Measurements from ENCODE around the gene KANSL1L. TPM values are rescaled to one million over a fixed set of nuclear protein-coding genes. Genes with fewer than 3 reads are reported as not detected.
"Not testable (repeated sequence)": the region's sequence is repeated elsewhere in the genome, so short reads cannot be mapped to it uniquely, and the experiment has no call there.

Gene KANSL1L
- total and polyA plus RNA-seq, 9 donors = 12.4 to 34.2 (median 14.9) TPM

DNA sequence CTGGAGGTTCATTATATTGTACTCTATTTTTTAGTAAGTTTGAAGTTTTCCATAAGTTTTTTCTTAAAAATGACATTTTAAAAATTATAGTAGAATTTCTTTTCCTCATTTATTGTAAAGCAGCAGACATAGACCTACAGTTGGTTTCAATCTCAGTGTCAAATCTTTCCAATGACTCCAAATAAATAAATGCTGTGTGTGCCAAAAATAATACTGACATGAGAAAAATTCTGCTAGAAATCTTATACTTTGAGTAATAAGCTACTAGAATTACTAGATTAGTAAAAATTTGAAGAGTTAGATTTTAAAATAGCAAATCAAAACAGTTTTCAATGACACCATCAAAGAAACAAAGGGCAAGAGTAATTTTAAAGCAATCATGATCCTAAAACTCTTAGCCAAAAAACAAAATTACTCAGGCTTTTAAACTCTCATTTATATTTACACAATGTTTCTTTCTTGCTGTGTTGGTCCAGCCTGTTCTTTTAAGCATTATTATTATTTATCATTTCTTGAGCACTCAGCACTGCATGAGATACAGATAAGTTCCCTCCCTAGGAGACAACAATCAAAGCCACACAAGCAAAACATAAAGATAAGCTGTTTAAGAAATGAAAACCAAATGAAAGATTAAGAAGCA, 8.3 kb upstream of the KANSL1L start:
- Histone ChIP-seq H3K27me3 (ENCODE audit: control insufficient read depth, insufficient read depth, low read length) (no peaks in the 10 kb centered on the region), H3K36me3 (ENCODE audit: control insufficient read depth, insufficient read depth, low read length) (no peaks in the 10 kb centered on the region), H3K4me3 (ENCODE audit: low read length) (no peak overlapping the region), H3K9me3 (replicated peaks; ENCODE audit: control insufficient read depth, low read depth, low read length) (peaks cover 3% of the 10 kb centered on the region), H3K27ac (ENCODE audit: low read length) (no peak overlapping the region), H3K4me1 (ENCODE audit: control insufficient read depth, insufficient read depth, low read length) (no peaks in the 10 kb centered on the region)
- no peak for DNase-seq

DNA sequence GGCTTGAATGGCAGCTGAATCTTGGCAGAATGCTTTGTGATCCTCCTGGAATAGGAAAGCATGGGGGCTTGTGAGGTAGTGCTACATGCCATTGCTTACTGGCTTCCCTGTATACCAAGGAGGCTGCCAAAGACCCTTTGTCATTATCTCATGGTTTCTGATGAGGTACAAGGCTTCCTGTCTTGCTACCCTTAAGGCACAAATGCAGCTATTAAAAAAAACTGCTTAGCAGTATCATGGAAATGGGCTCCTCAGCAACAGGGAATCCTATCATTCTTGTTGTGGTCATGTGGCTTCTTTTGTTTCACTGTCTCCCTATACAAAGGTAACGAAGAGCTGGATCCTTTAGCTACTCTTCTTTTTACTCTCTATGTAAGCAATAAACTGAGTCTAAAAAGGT, 6.6 kb upstream of the KANSL1L start:
- WGBS (ENCODE audit: insufficient coverage) = no CpG with 5 or more reads among the region's 1 CpG
- no peak for DNase-seq
- no peaks in the 10 kb centered on the region for H3K4me1 ChIP-seq (ENCODE audit: control insufficient read depth, insufficient read depth, low read length)
- no peaks in the 10 kb centered on the region for H3K9me3 ChIP-seq (replicated peaks; ENCODE audit: control insufficient read depth, low read depth, low read length)
- H3K36me3 ChIP-seq (ENCODE audit: control insufficient read depth, insufficient read depth, low read length) = no peaks in the 10 kb centered on the region
- no peak overlapping the region for H3K4me3 ChIP-seq (ENCODE audit: low read length)
- no peaks in the 10 kb centered on the region for H3K27me3 ChIP-seq (ENCODE audit: control insufficient read depth, insufficient read depth, low read length)
- no peak overlapping the region for H3K27ac ChIP-seq (ENCODE audit: low read length)

DNA sequence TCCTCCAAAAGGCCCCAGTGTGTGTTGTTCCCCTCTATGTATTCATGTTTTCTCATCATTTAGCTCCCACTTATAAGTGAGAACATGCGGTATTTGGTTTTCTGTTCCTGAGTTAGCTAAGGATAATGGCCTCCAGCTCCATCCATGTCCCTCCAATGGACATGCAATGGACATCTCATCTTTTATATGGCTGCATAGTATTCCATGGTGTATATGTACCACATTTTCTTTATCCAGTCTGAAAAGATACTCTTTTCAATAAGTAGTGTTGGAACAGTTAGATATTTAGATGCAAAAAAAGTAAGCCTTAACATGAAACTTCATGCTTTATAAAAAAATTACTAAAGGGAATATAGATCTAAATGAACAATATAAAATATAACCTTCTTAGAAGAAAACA, 5.9 kb upstream of the KANSL1L start:
- not testable (repeated sequence) for H3K27ac ChIP-seq (ENCODE audit: low read length); H3K4me3 ChIP-seq (ENCODE audit: low read length); H3K9me3 ChIP-seq (replicated peaks; ENCODE audit: control insufficient read depth, low read depth, low read length); H3K4me1 ChIP-seq (ENCODE audit: control insufficient read depth, insufficient read depth, low read length); H3K27me3 ChIP-seq (ENCODE audit: control insufficient read depth, insufficient read depth, low read length); H3K36me3 ChIP-seq (ENCODE audit: control insufficient read depth, insufficient read depth, low read length); DNase-seq
- WGBS (ENCODE audit: insufficient coverage) = no CpG with 5 or more reads among the region's 1 CpG

DNA sequence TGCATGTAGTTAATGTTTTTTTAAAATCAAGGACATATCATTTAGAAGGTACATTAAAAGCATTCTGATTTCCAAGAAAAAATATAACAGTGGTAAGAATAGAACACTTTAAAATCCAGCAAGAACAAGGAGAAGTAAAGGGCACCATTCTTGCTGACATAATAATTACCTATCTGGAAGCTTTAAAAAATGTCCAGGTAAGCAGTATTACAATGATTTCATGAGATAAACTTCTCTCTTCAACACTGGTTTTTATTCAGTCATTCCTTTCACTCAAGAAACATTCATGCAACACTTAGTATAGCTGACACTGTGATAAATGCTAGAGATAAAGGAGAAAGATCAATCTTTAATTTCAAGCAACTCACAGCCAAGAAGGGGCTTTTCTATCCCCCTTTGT, 2.9 kb upstream of the KANSL1L start:
- Histone ChIP-seq H3K27me3 (ENCODE audit: control insufficient read depth, insufficient read depth, low read length) (no peaks in the 10 kb centered on the region), H3K36me3 (ENCODE audit: control insufficient read depth, insufficient read depth, low read length) (no peaks in the 10 kb centered on the region), H3K27ac (ENCODE audit: low read length) (no peak overlapping the region), H3K9me3 (replicated peaks; ENCODE audit: control insufficient read depth, low read depth, low read length) (no peaks in the 10 kb centered on the region), H3K4me3 (ENCODE audit: low read length) (no peak overlapping the region), H3K4me1 (ENCODE audit: control insufficient read depth, insufficient read depth, low read length) (peaks cover 3% of the 10 kb centered on the region)
- no peak for DNase-seq

DNA sequence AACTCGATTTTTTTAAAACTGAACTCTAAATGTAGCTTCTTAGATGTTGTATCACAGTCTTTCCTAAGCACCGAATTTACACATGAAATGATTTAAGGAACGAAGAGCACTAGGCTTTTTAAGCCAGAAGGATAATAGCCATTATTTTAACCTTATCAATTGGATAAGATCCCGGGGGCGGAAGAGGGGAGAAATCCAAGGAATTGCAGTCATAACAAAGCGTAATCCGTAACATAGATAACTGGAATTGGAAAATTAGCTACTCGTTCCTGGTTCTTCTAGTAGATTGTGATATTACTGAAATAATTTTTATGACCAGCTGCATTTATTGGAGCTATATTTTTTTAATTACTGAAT, 988 bp upstream of the KANSL1L start:
- Histone ChIP-seq H3K27ac (ENCODE audit: low read length) (peak overlapping the region; percentile 98), H3K9me3 (replicated peaks; ENCODE audit: control insufficient read depth, low read depth, low read length) (no peaks in the 10 kb centered on the region), H3K4me1 (ENCODE audit: control insufficient read depth, insufficient read depth, low read length) (peaks cover 3% of the 10 kb centered on the region), H3K4me3 (ENCODE audit: low read length) (peak overlapping the region; percentile 74), H3K36me3 (ENCODE audit: control insufficient read depth, insufficient read depth, low read length) (no peaks in the 10 kb centered on the region), H3K27me3 (ENCODE audit: control insufficient read depth, insufficient read depth, low read length) (no peaks in the 10 kb centered on the region)
- DNase-seq = no peak
- no CpG with 5 or more reads among the region's 8 CpGs for WGBS (ENCODE audit: insufficient coverage)

DNA sequence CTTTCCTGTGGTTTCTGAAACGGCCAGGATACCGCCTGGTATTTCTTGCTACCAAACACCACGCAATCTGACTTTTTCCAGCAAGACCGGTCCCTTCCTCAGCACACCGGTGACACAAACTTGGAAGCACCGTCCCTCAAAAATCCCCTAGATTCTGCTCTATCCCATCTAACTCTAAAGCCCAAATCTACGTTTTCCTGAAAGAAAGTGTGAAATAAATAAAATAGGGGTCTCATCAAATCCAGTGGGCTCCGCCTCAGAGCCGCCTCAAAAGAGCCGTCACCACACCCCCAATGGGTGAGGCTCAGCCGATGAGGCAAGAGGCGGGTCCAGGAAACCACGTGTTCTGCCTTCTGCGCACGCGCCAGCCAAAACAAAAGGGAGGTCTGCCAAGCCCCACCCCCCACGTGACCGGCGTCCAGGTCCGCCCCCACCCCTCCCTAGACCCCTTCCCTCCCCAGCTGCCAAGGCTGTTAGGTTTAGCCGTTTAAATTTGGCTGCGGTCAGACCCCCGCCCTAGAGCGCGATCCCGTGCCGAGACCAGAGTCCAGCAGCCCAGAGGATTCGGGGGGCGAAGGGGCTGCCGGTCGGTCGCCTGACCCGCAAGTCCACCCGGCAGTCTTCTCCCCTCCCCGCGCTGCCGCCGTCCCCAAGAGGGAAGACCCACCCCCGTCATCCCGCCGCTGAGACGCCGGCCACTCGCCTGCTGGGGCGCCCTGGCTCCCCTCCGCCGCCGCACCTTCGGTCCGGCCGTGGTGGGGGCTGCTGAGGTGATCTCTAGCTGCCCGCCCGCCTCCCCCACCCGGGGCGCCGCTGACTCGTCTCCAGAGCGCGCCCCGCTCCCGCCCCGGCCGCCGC, 534 bp downstream of the KANSL1L start:
- H3K27ac ChIP-seq (ENCODE audit: low read length) = peak overlapping the region; percentile 99
- no peaks in the 10 kb centered on the region for H3K36me3 ChIP-seq (ENCODE audit: control insufficient read depth, insufficient read depth, low read length)
- DNase-seq = peak; percentile 98
- under 1% methylated on average over 48 of the region's 64 CpGs for WGBS (ENCODE audit: insufficient coverage)
- H3K9me3 ChIP-seq (replicated peaks; ENCODE audit: control insufficient read depth, low read depth, low read length) = no peaks in the 10 kb centered on the region
- no peaks in the 10 kb centered on the region for H3K27me3 ChIP-seq (ENCODE audit: control insufficient read depth, insufficient read depth, low read length)
- peak overlapping the region; percentile 79 for H3K4me3 ChIP-seq (ENCODE audit: low read length)
- peaks cover 3% of the 10 kb centered on the region for H3K4me1 ChIP-seq (ENCODE audit: control insufficient read depth, insufficient read depth, low read length)

DNA sequence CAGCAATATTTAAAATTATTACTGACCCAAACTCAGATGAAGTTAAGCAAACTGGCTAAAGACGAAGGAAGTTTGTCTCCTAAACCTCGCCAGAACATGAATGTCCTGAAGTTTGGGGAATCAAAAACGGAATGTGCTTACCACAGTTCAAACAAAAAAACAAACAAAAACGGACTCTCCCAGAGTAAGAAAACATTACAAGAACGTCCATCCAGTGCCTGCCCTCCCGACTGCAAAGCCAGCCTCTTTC, 1.1 kb downstream of the KANSL1L start:
- Histone ChIP-seq H3K36me3 (ENCODE audit: control insufficient read depth, insufficient read depth, low read length) (no peaks in the 10 kb centered on the region), H3K9me3 (replicated peaks; ENCODE audit: control insufficient read depth, low read depth, low read length) (no peaks in the 10 kb centered on the region), H3K4me1 (ENCODE audit: control insufficient read depth, insufficient read depth, low read length) (peaks cover 3% of the 10 kb centered on the region), H3K27ac (ENCODE audit: low read length) (peak overlapping the region; percentile 99), H3K4me3 (ENCODE audit: low read length) (peak overlapping the region; percentile 79), H3K27me3 (ENCODE audit: control insufficient read depth, insufficient read depth, low read length) (no peaks in the 10 kb centered on the region)
- 0% methylated on average over 5 of the region's 6 CpGs for WGBS (ENCODE audit: insufficient coverage)
- DNase-seq = no peak

DNA sequence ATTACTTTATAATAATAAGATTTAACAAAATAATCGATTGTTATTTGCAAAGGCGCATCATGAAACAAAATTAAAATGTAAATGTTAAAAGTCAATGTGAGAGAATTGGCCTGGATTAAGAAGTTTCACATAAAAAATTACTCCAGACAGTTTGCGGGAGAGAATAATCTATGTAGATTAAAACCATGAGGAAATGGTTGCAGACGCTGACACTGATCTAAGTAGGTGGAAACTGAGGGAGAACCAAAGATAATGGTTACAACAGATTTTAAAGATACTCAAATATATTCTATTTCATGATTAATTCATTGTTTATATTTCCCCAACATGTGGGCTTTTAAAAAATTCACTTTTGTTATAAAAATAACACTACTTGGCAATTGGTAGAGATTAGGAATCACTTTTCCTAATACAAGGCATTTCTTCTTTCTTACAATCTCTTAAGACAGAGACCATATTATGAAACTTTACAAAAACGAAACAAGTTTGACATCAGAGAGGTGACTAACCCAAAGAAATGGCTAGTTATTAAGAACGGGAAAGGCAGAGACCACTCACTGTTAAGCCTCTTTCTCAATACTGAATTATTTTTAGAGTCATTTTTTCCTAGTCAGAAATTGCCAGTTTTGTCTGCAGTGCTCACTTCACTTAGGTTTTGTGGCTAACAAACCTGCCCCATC, 1.6 kb downstream of the KANSL1L start:
- no CpG with 5 or more reads among the region's 6 CpGs for WGBS (ENCODE audit: insufficient coverage)
- peak; percentile 77 for DNase-seq
- Histone ChIP-seq H3K27ac (ENCODE audit: low read length) (peak overlapping the region; percentile 99), H3K36me3 (ENCODE audit: control insufficient read depth, insufficient read depth, low read length) (no peaks in the 10 kb centered on the region), H3K4me3 (ENCODE audit: low read length) (peak overlapping the region; percentile 79), H3K4me1 (ENCODE audit: control insufficient read depth, insufficient read depth, low read length) (peaks cover 3% of the 10 kb centered on the region), H3K9me3 (replicated peaks; ENCODE audit: control insufficient read depth, low read depth, low read length) (no peaks in the 10 kb centered on the region), H3K27me3 (ENCODE audit: control insufficient read depth, insufficient read depth, low read length) (no peaks in the 10 kb centered on the region)

DNA sequence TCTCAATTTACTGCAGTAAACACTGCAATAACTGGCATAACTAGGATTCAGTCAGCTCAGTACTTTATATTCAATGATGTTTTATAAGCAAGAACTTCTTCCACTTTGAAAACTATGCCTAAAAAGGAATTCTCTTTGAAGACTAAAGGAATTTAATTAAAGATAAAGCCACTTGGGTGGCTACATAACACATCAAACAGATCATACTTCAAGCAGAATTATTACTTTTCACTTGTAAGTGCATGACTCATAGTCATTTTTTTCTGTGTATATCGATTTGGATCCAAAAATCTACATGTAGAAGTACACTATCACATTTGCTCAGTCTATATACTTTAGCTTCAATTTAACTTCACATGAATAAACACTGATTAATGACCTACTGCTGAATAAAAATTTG, 4.0 kb downstream of the KANSL1L start:
- H3K36me3 ChIP-seq (ENCODE audit: control insufficient read depth, insufficient read depth, low read length) = no peaks in the 10 kb centered on the region
- no peak for DNase-seq
- WGBS (ENCODE audit: insufficient coverage) = no CpG with 5 or more reads among the region's 1 CpG
- H3K27ac ChIP-seq (ENCODE audit: low read length) = no peak overlapping the region
- no peaks in the 10 kb centered on the region for H3K27me3 ChIP-seq (ENCODE audit: control insufficient read depth, insufficient read depth, low read length)
- H3K9me3 ChIP-seq (replicated peaks; ENCODE audit: control insufficient read depth, low read depth, low read length) = no peaks in the 10 kb centered on the region
- H3K4me1 ChIP-seq (ENCODE audit: control insufficient read depth, insufficient read depth, low read length) = peaks cover 3% of the 10 kb centered on the region
- H3K4me3 ChIP-seq (ENCODE audit: low read length) = no peak overlapping the region

DNA sequence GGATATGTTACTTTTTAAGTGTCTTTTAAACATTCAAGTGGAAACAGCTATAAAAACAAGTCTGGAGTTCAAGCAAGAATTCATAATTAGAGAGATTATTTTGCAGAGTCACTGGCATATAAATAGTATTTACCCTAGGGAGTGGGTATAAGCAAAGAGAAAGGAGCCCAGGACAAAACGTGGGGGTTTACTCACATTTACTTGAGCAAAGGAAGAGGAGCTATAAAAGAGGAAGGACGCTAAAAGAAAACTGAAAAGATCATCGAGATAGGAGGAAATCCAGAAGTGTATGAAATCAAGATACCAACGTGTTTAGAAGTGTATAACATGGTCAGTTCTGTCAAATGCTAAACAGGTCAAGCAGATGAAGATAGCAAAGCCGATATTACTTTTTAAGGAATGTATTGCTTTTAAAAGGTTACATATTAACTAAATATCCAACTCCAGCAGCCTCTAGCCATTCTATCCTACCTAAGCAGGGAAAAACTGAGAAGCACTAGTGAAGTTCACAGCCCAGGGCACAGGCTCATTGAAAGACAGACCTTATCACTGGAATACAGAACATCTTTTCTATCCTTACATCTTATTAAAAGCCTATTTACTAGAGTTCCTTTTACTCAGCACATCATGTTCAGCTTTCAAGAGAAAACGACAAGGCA, 8.6 kb downstream of the KANSL1L start:
- Histone ChIP-seq H3K4me3 (ENCODE audit: low read length) (no peak overlapping the region), H3K9me3 (replicated peaks; ENCODE audit: control insufficient read depth, low read depth, low read length) (no peaks in the 10 kb centered on the region), H3K4me1 (ENCODE audit: control insufficient read depth, insufficient read depth, low read length) (no peaks in the 10 kb centered on the region), H3K27me3 (ENCODE audit: control insufficient read depth, insufficient read depth, low read length) (no peaks in the 10 kb centered on the region), H3K27ac (ENCODE audit: low read length) (no peak overlapping the region), H3K36me3 (ENCODE audit: control insufficient read depth, insufficient read depth, low read length) (no peaks in the 10 kb centered on the region)
- no peak for DNase-seq
- WGBS (ENCODE audit: insufficient coverage) = 47% methylated on average over 3 of the region's 6 CpGs

Data from muscle of leg (tissue), 11 donors.